Activated T-helper 1 cell treated with anti-CD3 and anti-CD28 coated beads, Interleukin-2, amount 50 U/mL, for 16 hours (primary cell): Measurements from ENCODE around the gene PISD.

Experiments
- DNase-seq, 2 donors: peaks; one replicate each; pipeline ENCODE4 v3.0.0-alpha.2; 2020; ENCODE audit warnings: low read depth in 1 of 2, low spot score in 1 of 2

PISD gene

DNA sequence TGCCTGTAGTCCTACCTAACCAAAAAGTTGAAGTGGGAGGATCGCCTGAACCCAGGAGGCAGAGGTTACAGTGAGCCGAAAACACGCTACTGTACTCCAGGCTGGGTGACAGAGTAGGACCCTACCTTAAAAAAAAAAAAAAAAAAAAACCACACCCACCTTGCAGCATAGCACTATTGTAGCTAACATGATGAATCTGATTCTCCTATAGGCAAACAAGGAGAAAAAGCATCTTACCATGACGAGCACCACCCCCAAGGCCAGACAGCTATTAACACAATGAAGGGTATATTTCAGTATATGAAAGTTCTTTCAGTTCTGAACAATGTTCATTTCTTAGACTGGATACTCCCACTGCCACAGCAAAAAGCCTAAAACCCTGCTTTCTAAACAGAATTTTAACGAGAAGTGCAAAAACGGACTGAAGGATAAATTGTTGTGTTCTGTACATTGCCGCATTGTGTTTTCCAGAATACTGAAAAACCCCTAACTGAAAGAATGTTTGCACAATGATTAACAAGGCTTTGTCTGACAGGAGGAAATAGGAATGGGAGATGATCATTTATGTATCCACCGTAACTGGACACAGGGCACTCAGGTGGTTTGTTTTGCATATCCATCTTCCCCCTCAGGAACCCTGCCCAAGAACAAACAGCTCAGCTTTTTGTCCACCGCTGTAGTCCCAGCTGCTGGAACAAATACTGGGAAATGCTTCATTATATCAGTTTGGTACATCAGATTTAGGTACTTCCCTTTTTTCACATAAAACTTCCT, 8.9 kb downstream of the PISD start:
- DNase-seq, result no peak

DNA sequence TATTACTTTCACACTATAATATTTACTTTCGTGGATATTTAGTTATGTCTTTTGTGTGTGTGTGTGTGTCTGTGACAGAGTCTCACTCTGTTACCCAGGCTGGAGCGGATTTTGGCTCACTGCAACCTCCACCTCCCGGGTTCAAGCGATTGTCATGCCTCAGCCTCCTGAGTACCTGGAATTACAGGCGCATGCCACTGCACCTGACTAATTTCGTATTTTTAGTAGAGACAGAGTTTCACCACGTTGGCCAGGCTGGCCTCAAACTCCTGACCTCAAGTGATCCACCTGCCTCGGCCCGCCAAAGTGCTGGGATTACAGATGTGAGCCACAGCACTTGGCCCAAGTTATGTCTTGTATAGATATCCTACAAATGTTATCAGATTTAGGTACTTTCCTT, 9.9 kb downstream of the PISD start:
- no peak for DNase-seq

DNA sequence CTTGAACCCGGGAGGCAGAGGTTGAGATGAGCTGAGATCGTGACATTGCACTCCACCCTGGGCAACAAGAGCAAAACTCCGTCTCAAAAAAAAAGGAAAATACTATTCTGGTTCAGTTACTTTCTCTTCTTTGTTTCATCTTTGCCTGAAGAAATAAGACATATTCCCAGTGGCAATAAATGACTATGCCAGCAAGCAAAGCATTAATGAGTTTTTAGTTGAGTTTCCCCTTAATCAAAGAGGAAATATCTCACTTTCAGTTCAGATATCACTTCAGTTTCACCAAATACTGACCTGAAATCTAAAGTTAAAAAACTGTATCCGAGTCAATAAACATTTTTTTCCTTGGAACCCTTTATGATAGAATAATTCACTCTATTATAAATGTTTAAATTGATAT, 10.4 kb downstream of the PISD start:
- no peak for DNase-seq

DNA sequence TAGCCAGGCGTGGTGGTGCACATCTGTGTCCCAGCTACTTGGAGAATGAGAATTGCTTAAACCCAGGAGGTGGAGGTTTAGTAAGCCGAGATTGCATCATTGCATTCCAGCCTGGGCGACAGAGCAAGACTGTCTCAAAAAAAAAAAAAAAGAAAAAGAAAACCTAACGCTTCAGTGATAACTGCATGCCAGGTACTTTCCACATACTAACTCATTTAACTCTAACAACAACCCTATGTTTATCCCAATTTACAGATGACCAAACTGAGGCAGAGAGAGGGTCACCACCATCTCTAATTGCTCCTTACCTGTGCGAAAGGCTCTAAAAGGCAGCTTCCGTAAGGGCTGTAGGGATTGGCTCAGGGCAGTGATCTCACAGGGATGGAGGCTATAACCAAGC, 11.6 kb downstream of the PISD start:
- DNase-seq, result no peak

DNA sequence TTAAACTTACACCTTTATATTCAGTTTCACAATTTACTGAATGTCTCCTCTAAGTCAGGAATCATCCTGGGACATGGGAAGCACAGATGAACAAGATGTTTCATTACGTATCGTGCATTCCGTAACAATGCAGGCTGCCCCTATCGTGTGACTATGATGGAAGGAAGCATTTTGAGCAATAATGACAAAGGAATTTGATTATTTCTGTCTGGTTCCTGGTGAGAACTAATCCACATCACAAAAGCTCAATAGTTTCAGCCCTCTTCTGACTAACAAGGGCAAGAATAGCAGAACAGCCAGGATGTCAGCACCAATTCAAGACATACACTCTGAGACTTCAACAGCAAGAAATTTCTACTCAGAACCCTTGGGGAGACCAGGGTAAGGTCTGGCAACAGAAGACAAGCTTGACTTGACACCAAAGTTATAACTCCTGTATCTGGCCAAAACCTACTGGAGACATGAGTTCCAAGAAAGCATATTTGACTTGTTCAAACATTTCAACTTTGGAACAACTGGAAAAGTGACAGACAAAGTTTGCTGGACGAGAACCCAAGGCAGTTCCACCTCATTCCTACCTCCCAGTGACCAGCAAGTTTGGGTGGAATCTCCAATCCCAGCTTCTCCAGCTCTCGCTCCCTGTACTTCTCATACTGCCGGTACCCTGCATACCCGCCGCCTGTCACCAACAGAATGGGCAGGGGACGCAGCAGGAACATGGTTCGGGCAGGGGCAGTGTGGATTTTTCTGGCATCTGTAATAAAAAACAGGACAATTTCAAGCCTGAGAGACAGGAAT, 14.3 kb downstream of the PISD start:
- DNase-seq, result no peak

DNA sequence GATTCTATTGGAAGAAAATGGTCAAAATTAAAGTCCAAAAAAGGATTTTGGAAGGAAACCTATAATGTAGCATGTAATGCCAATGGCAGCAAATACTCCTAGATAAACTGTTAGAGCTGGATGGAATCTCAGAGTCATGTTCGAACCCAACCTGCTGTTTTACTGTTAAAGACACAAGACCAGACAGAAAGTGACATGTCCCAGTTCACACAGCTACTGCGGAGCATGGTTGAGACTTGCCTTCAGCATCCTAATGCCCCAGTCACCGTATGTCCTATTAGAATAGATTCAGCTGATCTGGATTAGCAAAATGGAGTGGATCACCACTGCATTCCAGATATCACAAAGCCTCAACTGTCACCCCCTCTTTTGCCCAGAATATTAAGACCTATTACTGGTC, 14.9 kb downstream of the PISD start:
- DNase-seq, result no peak

DNA sequence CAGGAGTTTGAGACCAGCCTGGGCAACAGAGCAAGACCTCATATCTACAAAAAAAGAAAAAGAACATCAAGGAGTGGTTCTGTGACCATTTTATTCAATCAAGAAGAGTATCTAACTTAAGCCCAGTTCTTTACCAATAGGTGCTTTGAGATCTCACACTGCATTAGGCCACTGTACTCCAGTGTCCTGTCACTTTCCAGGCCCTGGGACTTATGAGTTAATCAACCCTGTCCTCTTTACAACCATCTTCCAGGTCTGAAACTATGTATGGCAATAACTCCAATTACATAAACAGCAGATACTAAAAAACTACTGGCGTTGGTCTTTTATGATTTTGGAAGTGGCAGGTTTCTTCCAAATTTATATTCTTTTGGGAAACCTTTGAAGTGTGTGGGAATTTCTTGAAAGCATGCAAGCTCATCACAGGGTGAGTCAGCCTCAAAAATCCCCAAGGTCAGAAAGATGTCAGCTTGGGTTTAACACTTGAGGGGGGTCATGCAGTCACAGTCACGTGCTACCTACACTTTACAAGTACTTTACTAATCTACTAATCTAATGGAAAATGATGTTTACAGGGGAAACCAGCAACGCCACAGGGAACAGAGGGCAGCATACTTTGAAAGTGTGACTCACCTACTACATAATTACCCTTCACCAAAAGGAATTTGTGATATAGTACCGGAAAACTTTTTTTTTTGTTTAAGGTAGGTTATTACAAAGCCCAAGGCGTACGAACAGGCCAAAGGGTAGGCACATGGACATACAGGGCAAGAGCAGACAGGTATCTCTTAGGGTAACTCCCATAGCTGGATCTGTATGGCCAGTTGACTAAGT, 15.6 kb downstream of the PISD start:
- no peak for DNase-seq

DNA sequence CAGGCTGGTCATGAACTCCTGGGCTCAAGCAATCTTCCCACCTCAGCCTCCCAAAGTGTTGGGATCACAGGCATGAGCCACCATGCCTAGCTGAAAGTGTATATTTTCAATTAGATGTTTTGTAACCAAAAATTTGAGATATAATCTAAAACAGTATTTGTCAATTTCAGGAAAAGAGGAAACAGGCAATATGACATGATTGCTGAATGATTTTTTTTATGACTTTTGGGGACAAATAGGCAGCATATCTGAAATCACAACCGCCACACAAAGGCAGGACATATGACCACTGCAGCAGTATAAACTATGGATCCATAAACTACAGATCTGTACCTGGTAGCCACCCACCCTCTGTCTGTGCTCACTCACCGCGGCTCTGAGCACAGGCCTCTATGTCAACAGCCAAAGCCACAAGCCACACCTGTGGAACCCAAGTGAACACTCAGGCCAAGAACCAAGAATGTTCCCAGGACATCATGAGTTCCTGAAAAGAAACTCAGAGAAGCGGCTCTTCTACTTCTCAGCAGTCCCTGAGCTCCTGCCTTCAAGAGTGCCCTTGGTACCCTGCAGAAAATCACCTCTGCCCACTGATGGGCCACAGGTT, 22.5 kb downstream of the PISD start:
- no peak for DNase-seq

DNA sequence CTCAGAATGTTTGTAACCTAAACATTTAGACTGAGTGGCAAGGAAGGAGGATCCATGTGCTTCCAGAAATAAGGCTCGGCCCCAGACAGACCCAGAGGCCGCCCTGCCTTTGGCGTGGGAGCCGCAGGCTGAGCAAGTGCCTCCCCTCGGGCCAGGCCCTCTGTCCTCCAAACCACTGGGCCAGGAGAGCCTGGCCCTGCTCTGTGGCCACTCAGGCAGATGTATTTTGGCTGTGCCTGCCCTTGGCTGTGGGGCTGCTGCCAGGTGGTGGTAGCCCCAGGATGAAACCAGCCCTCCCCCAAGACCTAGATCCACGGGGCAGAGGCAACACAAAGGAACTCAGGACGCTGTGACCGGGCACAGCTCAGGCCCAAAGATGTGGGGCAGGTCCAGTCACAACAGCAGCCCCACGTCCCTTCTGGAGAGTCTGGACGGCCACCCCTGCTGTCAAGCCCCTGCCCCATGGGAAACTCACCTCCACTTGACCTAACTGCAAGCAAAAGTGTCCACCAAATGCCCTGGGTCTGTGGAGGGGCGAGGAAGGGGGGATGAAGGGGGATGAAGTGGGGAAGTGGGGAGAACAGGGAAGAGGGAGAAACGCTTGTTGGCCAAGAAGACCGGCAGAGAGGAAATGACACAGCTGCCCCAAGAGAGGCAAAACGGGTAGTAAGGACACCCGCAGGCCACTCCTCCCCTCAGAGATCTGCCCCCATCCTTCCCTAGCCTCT, 24.0 kb downstream of the PISD start:
- DNase-seq, result no peak

DNA sequence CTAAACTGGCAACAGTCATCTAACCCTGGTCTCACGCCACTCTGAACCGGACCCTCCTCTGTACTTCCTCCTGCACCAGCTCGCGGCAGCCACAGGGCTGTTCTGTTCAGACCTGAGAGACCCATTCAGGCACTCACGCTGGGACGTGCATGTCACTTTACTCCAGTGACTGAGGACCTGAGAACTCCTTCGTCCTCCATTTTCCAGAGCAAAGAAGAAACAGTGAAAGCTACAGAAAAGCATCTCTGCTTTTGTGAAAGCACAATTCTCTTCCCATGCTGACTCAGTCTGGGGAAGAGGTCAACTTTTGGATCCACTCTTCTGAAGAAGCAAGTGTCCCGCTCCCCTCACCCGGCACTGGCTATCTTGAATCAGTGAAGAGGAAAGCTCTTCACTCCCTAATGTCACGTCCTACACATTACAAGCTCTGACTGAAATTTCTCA, 24.5 kb downstream of the PISD start:
- DNase-seq, result no peak

DNA sequence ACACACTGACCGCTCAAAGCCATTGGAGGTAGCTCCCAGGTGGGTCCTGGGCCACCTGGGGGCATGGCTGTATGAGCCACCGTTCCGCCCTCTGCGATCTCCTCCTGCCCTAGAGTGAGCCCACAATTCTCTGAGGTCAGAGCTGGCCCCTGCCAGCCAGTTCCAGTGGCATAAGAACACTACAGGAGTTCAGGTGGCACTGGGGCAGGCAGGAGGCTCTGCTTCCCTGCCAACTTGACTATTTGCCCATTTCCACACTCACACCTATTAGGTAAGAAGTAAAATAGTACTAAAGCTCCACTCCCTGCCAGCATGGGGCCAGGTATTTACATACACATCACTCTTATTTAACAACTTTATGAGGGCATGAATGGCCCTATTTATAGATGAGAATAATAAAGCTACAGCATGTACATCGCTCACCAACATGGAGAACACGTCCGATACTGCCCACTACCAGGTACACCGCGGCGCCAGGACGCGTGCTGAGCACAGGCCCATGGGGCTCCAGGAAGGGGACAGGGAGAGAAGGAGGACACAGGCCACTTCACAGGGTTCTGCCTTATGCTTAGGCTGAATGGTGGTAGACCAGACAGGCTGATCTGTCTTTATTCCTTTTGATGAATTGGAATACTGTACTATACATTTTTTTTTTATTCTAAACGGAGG, 26.2 kb downstream of the PISD start:
- no peak for DNase-seq

DNA sequence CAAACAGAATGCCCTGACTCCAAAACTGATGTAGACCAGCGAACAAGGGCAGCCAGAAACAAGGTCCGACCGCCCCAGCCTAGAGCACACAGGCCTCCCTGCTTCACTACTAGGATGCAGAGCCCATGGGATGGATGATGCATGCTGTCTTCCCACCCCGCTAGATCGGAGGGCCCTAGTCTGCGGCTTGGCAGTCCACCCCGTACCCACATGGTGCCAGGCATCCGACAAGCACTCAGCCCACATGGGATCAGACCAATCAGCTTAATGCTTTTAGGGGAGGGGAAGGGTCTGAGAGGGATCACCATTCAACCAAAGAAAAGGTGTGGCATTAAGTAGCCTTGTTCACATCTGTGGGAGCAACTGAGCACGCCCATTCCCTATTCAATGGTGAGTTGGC, 30.6 kb downstream of the PISD start:
- no peak for DNase-seq

DNA sequence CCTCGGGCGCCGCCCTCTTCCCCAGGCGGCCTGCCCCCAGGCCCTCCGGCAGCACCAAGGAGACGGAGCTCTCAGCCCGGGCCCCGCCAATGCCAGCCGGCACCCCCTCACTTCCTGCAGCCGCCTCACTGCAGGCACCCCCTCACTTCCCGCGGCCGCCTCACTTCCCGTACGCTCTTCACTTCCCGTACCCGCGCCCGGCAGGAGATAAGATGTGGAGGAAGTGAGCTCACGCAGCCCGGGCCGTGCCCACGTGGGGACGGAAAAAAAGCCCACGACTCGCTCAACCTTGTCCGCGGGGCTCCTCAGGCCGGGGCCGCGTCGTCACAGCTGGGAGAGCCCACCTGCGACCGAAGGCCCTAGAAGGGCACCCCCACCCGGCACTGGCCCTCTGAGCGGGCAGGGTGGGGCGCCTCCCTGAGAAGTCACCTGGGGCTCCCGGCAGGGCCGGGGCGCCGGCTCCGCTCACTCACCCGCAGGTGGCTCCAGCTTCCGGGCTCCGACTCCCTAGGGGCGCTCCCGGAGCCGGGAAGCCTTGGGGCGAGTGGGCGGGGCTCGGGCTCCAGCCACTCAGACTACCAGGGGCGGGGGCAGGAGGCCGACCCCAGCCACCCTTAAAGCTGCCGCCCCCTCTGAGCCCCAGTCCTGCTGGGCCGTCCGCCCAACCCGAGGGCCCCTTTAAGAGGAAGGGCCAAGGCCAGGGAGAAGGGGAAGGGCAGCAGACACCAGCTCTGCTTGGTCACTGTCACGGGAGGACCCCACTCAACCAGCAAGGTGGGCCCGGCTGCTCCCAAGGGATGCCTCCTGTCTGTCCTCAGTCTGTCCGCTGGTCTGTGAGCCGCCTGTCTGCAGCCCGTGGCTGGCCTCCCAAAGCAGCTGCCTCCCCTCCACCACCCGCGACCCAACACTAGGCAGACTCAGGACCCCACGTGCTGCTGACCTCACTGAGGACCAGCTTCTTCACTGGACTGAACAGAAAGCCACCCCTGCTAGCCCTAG, 31.4 kb downstream of the PISD start:
- DNase-seq, result peak; percentile 67 to 78

DNA sequence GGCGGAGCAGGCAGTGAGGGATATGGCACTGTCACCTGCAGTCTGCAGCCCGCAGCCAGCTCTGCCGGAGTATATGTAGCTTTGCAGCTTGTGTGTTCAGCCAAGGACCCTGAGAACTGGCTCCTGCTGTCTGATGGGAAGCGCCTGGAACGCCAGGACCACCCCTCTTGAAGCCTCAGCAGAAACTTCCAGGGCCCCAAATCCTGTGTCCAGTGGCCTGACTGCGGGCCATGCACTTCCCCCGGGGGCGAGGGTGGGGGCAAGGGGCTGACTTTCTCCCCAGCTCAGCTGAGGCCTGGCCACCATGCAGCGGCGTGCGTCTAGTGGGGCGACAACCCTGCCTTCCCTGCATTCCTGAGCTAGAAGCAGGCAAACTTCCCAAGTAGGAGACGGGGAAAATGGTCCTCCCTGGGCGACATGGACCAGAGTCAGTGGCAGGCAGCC, 32.3 kb downstream of the PISD start:
- no peak for DNase-seq

DNA sequence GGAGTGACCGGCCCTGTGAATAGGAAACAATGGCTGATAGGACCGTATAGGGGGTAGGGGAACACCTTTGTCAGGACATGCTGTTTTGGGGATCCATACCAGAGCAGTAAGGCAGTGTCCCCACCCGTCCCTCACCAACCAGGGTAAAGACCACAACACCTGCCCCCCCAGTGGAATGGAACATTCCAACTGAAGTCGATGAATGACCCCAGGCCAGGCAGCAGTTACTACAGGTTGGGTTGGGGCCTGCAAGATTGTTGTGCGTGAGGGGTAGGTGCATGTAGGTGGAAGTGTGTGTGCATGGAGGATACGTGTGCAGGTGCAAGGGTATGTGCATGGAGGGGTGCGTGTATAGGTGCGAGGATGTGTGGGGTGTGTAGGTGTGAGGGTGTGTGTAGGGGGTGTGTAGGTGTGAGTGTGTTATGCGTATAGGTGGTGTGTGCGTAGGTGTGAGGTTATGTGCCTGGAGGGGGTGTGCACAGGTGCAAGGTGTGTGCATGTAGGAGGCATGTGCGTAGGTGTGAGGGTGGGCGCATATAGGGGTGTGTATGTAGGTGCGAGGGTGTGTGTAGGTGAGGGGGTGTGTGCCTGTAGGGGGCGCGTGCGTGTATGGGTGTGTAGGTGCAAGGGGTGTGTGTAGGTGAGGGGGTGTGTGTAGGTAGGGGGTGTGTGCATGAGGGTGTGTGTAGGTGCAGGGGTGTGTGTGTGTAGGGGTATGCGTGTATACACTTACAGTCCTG, 32.9 kb downstream of the PISD start:
- DNase-seq, result no peak

DNA sequence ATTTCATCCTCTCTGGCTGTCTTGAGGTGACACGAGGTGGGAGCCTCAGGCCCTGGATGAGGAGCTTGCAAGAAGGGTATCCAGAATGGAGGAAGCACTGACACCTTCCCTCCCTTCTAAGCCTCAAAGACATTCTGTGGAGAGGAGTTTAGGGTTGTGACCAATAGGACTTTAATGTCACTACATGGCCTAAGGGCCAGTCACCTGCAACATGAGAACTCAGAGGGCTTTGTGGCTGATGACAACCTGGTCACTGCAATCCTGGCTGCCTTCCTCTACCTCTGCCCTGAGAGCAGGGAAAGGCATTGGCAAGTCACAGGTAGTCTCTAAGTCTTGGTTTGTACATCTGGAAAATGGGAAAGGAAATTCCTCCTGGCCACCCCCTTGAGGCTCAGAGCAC, 33.7 kb downstream of the PISD start:
- no peak for DNase-seq

DNA sequence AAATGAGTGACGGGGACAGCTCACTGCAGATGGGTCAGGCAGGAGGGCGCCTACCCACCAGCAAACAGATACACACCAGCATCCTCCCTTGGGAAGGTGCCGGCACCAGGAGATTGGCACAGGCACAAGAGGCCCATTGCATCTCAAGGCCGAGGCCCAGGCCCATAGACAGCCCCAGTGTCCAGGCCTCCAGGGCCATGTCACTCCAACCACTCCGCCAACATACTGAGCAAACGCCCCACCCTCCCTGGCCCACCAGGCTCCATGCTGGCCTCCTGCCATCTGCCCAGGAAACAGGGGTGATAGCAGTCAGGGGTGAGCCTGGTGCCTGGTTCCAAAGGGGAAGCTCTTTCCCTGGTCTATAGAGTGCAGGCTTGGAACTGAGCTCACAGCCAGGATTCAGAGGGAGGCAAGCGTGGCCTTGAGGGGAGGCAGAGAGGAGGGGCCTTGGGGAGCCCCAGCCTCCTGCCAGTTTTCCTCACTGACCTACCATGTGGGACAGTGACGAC, 34.7 kb downstream of the PISD start:
- no peak for DNase-seq
